ENCODE results near the gene DCAF11.

The DCAF11 gene

GRCh38 chr14:24162093-24162492 is 47.5 kb downstream of the DCAF11 start:
- no peak for FAIRE-seq

GRCh38 chr14:24164518-24164991 is 50.0 kb downstream of the DCAF11 start:
- FAIRE-seq, result no peak

- FAIRE-seq, result no peak
These were observed 51.2 kb downstream of the DCAF11 start for GRCh38 chr14:24165785-24166184.

- no peak for FAIRE-seq
These were observed 53.0 kb downstream of the DCAF11 start for GRCh38 chr14:24167469-24168114.

GRCh38 chr14:24171422-24172260 is 57.1 kb downstream of the DCAF11 start, which contains the start of gene REC8:
REC8 (plus strand) TSS chr14:24172080; CDS start chr14:24172553, 473 bp downstream.
- FAIRE-seq, result no peak

GRCh38 chr14:24172261-24172860 is 57.8 kb downstream of the DCAF11 start:
- no peak for FAIRE-seq

- no peak for FAIRE-seq
These were observed 58.3 kb downstream of the DCAF11 start for GRCh38 chr14:24172871-24173281.
